HG03460 (cell line): Measurements from ENCODE around the gene CHRNE.
"Not testable (repeated sequence)": the region's sequence is repeated elsewhere in the genome, so short reads cannot be mapped to it uniquely, and the experiment has no call there.

Experiments
- ATAC-seq: cut with Tn5 transposase; IDR thresholded peaks from one replicate; pipeline ENCODE4 v1.9.1; 2021; ENCODE audit not compliant: unreplicated experiment

CHRNE gene

DNA sequence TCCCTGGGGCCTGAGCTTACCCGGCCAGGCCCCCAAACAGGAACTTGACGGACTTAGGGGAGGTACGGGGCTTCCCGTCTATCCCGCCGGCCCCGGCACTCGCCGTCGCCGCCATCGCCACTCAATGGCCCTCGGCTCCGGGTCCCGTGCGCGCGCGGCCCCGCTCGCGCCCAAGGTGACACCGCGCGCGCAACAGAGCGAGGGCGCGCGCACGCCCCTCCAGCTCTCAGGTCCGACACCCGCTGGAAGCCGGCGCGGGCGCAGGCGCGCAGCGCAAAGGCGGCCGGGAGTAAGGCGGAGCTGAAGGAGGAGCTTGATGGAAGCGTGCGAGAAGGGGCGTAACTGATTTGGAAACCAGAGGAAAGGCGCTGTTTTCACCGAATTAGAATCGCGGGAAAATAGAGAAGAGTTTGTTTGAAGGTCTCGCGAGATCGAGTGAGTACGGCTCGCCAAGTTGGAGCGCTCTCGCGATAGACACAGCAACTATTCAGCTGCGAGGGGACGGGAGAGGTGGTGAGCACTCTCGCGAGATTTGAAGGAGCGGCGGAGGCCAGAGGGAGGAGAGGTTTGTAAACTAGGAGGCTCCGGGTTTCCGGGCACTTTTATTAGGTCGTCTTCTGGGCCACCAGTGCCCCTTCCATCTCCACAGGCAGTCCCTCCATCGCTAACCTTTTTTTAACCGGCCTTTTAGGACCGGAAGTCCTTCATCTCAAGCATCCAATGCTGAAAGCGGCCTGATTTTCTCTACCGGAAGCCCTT lies 37.1 kb upstream of the CHRNE start, which contains the start of the genes RNF167 and SLC25A11:
Gene RNF167, plus strand, starts transcription at position 473 of the 759 bp plus-strand sequence. CDS start 642 bp downstream, outside the sequence.
Gene SLC25A11, minus strand, starts transcription at position 251 of the 759 bp plus-strand sequence. Its CDS starts 136 bp downstream, at position 115.
- ATAC-seq, result peak; percentile 73

DNA sequence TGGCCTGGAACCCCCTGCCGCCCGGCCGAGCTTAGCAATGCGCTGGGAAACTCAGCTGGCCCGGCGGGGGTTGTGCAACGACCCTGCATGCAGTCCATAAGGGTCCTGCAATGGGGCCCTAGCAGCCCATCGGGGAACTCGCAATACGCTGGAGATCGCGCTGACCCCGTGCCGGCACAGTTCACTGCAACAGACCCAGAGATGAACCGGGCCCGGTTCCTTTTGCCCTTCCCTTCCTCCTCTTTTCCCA lies 36.6 kb upstream of the CHRNE start:
- ATAC-seq, result peak; percentile 17

DNA sequence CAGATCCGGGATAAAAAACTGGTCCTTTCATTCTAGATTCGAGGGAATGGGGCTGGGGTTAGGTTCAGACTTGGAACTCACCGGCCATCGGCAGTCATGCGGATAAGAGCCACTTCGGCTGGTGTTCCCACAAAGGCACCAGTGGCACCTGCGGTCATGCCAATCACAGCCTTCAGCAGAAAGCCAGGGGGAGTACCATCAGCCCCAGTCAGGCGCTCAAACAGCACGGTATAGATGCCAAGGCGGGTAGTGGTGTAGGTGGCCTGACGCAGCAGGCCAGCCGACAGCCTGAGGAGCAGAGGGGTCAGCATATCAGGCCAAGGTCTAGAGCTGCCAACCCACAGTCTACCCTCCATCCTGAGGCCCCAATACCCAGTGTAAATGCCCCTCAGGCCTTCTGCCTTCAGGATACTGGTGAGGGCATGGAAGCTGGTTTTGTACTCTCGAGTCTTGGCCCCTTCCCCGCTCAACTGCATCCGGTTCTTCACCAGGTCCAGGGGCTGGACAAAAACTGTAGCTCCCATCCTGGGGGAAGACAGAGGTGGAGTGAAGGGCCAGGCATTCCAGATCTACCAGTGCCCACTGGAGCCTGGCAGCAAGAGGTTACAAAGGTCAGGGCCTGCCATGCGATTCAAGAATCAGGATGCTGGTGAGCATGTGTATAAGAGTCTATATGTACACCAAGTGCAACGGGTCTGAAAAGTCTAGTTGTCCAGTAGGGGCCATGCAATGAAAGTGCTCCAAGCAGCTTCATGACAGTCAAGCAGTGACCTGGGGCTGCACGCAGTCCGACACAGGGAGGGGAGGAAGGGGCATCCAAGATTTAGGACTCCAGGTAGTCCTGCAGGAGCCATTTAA lies 36.0 kb upstream of the CHRNE start:
- ATAC-seq, result no peak

DNA sequence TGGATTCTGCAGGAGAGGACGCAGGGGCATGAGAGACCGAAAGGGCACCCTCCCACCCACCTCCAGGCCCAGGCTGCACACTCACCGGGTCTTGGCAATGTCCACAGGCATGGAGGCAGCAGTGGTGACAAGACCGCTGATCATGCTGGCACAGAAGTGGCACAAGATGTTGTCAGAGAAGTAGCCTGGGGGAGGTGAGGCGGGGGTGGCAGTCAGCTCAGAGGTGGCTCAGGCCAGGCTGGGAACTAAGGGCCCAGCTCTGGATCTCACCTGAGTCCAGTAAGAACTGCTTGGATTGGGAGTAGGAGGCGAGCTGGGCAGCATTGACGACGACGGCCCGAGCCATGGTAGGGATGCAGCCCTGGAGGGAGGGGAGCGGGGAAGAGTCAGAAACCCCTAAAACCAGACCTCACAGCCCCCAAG lies 35.2 kb upstream of the CHRNE start:
- no peak for ATAC-seq

DNA sequence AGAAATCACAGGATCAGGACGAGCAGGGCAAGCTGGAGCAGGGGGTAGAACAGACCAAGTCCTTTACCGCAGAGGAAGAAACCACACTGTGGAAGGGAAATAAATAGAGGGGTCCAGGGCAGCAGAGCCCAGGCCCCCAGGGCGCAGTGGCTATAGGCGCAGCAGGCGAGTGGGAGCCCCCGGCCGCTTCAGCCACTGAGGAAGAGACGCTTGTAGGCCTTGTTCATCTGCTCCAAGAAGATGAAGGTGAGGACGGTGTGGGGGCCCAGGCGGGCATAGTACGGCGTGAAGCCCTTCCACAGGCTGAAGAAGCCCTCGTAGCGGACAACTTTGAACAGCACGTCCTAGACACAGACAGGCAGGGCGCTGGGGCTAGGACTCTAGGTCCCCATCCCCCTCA lies 34.7 kb upstream of the CHRNE start:
- no peak for ATAC-seq

DNA sequence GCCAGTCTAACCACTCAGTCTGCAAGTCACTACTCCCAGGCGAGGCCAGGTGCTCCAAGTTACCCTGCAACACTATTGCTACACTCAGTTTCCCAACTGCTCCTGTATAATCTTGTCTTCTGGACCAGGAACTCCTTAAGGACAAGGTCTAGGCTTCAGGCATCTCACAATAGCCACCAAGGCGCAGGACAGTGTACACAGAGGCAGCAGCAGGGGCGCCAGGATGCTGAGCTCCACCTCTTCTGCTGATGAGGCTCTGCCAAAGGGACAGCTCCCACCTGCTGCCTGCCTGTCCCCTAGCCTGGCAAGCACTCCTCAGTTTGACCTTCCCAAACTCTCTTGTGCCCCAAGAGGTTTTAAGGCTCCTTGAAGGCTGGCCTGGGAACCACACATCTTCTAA lies 33.5 kb upstream of the CHRNE start:
- no peak for ATAC-seq

DNA sequence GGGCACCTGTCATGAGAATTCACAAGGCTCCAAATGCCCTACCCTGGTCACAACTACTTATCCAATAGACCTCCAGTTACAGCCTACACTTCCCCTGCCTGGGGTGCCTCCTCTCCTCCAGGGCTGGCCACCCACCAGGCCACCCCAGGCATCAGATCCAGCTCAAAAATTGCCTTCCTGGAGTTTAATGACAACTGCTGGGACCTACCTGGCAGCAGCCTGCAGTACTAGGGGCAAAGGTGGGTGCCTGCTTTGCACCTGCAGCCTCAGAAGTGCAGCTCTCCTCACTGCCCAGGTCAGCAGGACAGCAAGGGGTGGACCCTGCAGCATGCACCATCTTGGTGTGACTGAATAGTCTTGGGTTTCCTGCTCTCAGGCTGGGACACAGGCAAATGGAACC lies 32.8 kb upstream of the CHRNE start:
- no peak for ATAC-seq

DNA sequence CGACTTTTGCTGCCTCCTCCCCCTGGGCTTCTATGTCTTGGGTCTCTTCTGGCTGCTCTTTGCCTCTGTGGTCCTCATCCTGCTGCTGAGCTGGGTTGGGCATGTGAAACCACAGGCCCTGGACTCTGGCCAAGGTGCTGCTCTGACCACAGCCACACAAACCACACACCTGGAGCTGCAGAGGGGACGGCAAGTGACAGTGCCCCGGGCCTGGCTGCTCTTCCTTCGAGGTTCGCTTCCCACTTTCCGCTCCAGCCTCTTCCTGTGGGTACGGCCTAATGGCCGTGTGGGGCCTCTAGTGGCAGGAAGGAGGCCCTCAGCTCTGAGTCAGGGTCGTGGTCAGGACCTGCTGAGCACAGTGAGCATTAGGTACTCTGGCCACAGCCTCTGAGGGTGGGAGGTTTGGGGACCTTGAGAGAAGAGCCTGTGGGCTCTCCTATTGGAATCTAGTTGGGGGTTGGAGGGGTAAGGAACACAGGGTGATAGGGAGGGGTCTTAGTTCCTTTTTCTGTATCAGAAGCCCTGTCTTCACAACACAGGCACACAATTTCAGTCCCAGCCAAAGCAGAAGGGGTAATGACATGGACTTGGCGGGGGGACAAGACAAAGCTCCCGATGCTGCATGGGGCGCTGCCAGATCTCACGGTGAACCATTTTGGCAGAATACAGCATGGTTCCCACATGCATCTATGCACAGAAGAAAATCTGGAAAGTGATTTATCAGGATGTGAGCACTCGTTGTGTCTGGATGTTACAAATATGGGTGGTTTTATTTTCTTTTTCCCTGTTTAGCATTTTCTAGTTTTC lies 31.5 kb upstream of the CHRNE start:
- ATAC-seq, result no peak

DNA sequence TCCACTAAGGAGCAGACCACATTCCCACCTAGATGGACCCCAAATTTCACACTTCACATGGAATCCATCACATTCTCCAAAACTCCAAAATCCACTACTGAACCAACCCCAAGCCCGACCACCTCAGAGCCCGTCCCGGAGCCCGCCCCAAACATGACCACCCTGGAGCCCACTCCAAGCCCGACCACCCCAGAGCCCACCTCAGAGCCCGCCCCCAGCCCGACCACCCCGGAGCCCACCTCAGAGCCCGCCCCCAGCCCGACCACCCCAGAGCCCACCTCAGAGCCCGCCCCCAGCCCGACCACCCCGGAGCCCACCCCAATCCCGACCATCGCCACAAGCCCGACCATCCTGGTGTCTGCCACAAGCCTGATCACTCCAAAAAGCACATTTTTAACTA lies 30.7 kb upstream of the CHRNE start:
- no peak for ATAC-seq

DNA sequence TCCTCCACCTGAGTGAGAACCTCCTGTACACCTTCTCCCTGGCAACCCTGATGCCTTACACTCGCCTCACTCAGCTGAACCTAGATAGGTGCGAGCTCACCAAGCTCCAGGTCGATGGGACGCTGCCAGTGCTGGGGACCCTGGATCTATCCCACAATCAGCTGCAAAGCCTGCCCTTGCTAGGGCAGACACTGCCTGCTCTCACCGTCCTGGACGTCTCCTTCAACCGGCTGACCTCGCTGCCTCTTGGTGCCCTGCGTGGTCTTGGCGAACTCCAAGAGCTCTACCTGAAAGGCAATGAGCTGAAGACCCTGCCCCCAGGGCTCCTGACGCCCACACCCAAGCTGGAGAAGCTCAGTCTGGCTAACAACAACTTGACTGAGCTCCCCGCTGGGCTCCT lies 29.9 kb upstream of the CHRNE start:
- no peak for ATAC-seq

DNA sequence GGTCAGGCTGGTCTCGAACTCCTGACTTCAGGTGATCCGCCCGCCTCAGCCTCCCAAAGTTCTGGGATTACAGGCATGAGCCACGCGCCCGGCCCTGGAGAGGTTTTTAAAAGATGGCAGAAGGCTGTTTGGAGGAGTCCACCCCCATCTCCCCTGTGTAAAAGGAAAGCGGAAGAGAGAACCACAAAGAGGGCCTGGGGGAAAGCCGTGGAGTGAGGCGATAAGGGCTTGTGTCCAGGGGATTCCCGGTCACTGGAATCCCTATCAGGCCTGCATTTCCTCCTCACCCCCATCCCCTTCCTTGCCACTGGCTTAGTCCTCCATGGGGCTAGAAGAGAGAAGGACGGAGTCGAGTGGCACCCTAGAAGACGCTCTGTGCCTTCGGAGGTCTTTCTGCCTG lies 29.1 kb upstream of the CHRNE start, which contains the start of gene GP1BA:
Gene GP1BA, plus strand, starts transcription at position 315 of the 400 bp plus-strand sequence. CDS start 328 bp downstream, outside the sequence.
- ATAC-seq, result no peak

DNA sequence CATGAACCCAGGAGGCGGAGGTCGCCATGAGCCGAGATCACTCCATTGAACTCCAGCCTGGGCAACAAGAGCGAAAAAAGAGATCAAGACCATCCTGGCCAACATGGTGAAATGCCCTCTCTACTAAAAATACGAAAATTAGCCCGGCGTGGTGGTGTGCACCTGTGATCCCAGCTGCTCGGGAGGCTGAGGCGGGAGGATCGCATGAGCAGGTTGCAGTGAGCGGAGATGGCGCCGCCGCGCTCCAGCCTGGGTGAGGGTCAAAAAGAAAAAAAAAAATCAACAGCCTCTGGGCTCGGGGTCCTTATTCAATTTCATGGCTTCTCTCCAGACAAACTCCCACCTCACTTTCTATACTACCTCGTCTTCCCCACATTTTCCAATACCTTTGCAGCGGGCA lies 26.0 kb upstream of the CHRNE start:
- no peak for ATAC-seq

DNA sequence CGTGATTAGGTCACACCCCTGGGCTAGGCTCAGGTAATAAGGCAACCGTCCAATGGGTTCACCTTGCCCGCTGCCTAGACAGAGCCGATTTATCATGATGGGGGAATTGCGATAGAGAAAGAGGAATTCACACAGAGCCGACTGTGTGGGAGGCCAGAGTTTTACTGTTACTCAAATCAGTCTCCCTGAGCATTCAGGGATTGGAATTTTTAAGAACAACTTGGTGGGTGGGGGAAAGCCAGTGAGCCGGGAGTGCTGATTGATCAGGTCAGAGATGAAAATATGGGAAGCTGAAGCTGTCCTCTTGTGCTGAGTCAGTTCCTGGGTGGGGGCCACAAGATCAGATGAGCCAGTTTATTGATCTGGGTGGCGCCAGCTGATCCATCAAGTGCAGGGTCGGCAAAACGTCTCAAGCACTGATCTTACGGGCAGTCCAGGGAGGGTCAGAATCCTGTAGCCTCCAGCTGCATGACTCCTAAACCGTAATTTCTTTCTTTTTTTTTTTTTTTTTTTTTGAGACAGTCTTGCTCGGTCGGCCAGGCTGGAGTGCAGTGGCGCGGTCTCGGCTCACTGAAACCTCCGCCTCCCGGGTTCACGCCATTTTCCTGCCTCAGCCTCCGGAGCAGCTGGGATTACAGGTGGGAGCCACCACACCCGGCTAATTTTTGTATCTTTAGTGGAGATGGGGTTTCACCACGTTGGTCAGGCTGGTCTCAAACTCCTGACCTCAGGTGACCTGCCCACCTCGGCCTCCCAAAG lies 23.9 kb upstream of the CHRNE start:
- ATAC-seq, result not testable (repeated sequence)

DNA sequence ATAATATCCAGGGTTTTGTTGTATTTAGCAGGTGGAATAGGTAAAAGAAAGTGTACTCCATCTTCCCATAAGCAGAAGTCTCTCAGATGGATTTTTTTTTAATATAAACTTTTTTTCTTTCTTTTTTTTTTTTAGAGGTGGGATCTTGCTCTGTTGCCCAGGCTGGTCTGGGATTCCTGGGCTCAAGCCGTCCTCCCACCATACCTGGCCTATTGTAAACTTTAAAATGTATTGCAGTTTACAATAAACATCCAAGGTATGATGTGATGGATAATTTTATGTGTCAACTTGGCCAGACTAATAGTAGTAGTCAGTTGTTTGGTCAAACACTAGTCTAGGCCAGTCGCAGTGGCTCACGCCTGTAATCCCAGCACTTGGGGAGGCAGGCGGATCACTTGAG lies 18.4 kb upstream of the CHRNE start:
- ATAC-seq, result no peak

DNA sequence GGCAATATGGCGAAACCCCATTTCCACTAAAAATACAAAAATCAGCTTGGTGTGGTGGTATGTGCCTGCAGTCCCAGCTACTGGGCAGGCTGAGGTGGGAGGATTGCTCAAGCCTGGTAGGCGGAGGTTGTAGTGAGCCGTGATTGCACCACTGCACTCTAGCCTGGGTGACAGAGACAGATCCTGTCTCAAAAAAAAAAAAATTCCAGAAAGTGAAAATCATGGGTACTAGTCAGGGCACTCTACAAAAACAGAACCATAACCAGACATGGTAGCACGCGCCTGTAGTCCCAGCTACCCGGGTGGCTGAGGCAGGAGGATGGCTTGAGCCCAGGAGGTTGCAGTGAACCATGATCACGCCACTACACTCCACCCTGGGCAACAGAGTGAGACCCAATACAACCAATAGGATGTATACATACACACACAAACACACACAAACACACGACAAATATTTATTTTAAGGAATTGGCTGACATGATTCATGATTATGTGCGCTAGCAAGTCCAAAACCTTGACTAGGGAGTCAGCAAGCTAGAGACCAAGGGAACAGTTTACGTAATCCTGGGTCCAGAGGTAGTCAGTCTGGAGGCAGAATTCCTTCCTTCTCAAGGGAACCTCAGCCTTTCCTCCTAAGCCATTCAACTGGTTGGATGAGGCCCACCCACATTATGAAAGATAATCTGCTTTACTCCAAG lies 17.6 kb upstream of the CHRNE start:
- no peak for ATAC-seq

DNA sequence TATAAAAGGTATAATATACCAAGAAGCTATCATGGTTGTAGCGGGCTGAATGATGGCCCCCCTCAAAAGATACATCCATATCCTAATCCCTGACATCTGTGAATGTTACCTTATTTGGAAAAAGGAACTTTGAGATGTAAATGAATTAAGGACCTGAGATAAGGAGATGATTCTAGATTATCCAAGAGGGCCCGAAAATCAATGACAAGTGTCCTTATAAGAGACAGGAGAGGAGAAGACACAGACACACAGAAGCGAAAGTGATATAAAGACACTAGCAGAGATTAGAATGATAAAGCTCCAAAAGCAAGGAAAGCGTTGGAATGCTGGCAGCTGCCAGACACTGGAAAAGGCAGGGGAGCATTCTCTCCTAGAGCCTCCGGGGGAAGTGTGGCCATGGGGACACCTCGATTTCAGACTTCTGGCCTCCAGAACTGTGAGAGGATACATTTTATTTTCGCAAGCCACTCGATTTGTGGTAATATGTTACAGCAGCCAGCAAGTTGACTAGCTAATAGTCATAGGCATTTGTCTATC lies 16.7 kb upstream of the CHRNE start:
- no peak for ATAC-seq

DNA sequence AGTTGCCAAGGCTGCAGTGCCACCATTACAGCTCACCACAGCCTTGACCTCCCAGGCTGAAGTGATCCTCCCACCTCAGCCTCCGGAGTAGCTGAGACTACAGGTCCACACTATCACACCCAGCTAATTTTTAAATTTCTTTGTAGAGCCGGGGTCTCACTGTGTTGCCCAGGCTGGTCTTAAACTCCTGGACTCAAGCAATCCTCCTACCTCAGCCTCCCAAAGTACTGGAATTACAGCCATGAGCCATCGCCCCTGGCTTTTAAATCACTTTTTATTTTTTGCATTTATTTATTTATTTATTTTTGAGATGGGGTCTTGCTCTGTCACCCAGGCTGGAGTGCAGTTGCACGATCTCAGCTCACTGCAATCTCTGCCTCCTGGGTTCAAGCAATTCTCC lies 11.7 kb upstream of the CHRNE start:
- not testable (repeated sequence) for ATAC-seq

DNA sequence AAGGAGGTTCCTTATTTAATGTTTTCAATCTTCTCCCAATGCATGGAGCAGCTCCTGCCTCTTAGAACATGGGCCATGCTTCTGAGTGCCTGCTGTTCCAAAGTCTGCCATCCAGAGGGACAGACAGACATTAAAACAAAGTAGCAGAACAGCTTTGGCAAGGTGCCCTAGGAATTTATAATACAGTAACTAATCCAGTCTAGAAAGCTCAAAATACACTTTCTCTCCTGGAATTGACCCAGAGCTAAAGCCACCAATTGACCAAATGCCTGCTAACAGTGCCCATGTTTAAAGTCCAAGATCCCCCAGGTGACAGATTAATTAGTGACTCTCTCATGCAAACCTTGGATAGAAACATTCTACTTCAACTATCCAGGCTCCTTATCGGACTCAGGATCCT lies 11.1 kb upstream of the CHRNE start:
- ATAC-seq, result no peak

DNA sequence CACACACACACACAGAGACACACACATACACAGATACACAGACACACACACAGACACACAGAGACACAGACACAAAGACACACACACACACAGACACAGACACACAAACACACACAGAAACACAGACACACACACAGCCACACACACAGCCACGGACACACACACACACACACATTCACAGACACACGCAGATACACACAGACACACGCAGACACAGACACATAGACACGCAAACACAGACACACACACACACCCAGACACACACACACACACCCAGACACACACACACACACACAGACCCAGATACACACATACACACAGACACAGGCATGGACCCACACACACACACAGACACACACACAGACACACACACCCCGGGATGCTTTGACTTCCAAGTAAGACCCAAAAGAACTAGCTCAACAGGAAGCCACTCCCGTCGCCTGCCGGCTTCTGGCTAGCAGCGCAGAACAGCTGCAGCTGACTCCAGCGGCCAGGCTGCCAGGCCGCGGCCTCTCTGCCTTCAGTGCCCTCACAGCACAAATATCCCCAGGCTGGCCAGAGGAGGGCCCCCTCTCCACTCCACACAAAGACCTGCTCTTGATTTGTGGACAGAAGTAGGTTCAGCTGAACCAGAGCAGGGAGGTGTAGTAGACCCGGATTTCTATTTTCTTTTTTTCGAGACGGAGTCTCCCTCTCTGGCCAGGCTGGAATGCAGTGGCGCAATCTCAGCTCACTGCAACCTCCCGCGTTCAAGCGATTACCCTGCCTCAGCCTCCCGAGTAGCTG lies 6.0 kb upstream of the CHRNE start:
- no peak for ATAC-seq
